Activated CD4-positive, alpha-beta T cell treated with anti-CD3 and anti-CD28 coated beads, Interleukin-2, amount 50 U/mL, for 4 hours (primary cell): Measurements from ENCODE around the gene CD44.
A peak's percentile ranks its signal among the peaks of the same experiment; 100 is the strongest.

ENCODE experiments used
- DNase-seq, 2 experiments: peaks; one replicate each; pipeline ENCODE4 v3.0.0-alpha.2; 2020

CD44 gene

DNA sequence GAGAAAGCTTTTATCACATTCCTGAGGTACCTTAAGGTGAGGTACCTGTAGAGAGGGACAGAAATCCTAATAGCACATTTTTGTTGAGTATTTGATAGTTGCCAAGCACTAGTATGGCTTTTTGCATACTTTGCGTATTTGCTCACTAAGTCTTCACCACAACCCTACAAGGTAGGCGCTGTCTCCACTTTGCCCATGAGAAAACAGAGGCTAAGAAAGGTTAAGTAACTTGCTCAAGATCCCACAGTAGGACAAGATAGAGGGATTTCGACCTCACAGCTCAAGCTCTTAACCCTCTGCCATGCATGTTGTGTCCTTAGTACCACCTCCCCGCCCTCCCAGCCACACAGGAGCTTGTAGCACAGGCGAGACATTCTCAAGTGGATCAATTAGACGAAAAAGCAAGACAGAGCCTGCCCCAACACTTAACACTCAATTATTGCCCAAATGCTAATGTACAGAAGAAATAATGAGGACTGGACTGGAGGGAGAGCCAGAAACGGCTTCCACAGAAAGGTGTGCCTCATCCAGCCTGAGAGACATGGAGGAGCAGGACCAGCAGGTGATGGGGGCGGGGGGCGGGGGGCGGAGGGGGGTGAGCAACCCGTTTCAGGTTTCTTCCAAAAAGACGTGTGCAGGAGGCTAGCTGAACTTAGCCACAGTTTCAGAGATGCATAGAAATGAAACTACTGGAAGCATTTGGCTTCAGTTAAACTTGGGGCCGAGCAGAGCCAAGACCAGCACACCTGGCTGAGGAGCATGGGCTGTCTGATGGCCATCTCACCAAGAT is 26.7 kb upstream of the CD44 start:
- DNase-seq: no peak

GRCh38 chr11:35112846-35113105 is 26.2 kb upstream of the CD44 start:
- no peak for DNase-seq

DNA sequence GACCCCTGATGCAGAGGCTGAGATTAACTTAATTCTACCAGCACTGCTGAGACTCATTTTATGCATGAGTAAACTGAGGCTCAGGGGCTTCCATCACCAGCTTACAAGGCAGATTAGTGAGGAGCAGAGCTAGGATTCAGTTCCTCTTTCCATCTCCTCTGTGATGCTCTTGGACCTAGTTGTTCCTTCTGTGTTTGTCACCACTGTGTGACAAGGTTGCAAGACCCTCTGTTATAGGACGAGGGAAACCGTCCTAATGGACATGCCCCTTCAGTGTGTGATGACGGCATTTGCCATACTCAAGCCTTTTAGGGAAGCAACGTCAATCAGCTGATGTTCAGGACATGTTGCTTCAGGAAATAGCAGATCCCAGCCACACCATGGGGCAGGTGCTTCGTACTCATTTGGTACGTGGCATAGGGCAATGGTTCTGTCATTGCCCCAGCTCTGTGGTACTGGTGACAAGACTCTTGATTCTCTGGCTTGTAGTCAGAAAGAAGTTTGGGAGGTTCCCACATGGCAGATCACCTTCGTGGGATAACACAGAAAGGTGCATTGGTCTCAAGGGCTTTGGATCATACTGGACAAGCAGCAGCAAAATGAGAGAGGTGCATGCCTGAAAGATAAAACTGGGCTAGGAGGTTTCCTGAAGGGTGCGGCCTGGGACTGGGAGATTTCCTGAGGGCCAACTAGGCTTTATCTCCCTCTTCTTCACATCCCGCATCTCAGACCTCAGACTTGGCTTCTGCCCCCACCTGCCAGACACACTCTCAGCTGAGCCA is 23.9 kb upstream of the CD44 start:
- DNase-seq: no peak

GRCh38 chr11:35115688-35116030 is 23.3 kb upstream of the CD44 start:
- no peak for DNase-seq

- DNase-seq: no peak
Observed at GRCh38 chr11:35116245-35116644, 22.7 kb upstream of the CD44 start.

DNA sequence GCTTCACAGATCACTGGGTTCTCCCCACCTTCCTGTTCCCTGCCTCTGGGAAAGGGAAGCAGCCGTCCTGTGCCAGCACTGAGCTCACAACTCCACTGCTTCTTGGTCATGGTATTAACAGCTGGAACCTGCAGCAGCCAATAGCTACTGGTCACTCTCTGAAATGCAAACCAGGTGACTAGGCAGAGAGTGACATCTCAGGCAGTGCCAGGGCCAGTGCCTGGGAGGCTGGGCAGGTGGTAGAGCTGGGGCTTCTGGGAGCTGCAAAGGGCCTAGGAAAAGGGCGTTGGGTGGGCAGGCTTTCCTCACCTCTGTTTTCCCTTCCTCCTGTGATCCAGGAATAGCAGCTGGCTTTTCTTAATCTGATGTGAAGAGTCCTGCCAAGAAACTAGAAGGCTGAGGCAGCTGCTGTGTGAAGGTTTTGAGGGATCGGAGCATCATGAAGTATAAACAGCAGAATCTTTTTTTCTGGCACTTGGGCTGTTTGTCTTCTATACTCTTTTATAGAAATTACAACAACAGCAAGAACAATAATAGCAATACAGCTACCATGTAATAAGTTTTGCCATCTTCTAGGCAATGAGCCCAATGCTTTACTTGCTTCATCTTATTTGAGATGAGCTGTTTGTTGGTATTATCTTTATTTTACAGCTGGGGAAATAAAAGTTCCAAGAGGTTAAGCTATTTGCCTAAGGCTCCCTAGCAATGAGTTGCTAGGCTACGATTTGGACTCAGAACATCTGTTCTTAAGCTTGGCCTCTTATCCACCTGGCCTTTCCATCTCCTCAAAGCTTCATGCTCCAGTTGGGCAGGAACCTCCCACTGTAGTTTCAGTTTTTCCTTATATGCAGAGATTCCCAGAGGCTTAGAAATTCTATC is 22.0 kb upstream of the CD44 start:
- DNase-seq: no peak

GRCh38 chr11:35118906-35119305 is 20.1 kb upstream of the CD44 start:
- no peak for DNase-seq

- DNase-seq: no peak
Observed at GRCh38 chr11:35121326-35121865, 17.6 kb upstream of the CD44 start.

- no peak for DNase-seq
Observed at GRCh38 chr11:35122308-35122707, 16.7 kb upstream of the CD44 start.

GRCh38 chr11:35126000-35126878 is 12.7 kb upstream of the CD44 start:
- DNase-seq: peak; percentile 41 to 46

- no peak for DNase-seq
Observed at GRCh38 chr11:35126879-35127581, 11.9 kb upstream of the CD44 start.

- no peak for DNase-seq
Observed at GRCh38 chr11:35127619-35128018, 11.4 kb upstream of the CD44 start.

GRCh38 chr11:35131094-35131493 is 7.9 kb upstream of the CD44 start:
- no peak for DNase-seq

DNA sequence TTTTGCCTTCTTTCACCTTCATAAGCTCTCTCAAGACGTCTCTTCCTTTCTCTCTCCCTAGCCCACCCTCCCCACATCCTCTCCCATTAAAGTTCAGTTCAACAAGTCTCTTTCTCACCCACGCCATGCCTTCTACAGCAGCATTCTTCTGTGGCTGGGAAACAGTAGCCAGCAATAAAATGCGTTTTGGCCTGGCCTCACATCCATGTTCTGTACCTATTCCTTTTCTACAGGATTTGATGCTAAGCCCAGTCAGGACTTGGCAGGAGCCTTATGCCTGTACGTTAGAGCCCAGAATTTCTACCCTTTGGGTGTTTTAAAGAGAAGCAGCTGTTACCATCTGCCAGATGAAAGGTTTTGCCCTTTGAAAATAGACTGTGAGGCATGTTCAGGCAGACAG is 7.1 kb upstream of the CD44 start:
- DNase-seq: no peak

DNA sequence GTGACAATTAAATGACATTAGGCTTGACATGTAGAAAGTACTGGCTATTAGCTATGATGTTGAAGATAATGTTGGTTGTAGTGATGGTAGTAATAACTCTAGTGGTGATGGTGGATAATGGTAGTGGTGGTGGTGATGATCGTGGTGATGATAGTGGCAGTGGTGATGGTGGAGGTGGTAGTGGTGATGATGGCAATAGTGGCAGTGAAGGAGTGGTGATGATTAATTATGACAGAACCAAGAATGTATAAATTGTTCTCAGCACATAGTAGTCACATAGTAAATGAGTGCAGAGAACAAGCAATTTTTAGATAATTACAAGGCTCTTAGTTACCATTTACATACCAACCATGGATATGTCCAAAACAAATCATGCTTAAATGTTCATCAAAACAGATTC is 5.3 kb upstream of the CD44 start:
- DNase-seq: no peak

DNA sequence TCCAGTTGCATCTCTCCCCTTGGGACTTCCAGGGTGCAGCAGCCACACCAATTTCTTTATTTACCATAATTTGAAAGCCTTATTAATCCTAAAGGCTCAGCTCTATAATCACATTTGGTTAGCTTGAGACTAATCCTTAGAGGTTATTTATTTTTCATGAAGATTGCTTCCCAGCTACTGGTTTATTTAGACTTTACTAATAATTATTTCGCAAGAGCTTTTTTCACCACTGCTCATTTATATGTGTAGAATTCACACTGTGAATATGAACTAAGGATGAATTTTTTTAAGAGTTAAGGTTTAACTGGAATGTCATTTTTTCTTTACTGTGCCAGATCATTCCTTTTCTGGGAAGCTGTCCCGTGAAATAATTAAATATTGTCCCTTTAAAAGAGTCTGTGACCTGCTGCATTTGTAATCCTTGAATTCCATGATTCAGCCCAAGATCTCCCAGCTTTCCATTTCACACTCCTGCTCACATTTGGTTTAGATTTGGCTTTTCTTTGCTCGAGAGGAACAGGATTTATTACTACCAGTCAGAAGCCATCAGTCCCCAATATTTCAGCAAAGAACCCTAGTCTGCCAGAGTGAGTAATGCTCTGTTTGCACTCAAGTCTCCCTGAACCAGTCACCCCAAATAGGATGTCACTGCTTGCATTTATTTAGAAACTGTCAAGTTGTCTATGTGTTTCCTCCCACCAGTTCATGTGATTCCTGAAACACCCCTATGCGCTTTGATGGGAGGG is 4.4 kb upstream of the CD44 start:
- no peak for DNase-seq

DNA sequence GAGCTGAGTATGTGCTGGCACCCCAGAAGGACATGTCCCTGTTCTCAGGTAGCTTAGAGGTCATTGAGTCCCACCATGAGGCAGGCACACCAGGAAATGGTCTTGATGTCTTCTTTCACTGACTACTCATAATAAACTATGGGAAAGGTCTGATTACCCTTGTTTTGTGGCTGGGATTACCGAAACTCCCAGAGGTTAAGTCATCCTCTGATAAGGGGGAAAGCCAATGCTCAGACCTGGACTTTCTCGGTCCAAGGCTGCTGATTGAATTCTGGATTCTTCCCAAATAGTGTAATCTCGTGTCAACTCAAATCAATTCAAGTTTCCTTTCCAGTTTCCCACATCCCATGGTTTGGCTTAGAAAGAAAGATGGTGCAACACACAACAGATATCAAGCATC is 3.7 kb upstream of the CD44 start:
- no peak for DNase-seq

DNA sequence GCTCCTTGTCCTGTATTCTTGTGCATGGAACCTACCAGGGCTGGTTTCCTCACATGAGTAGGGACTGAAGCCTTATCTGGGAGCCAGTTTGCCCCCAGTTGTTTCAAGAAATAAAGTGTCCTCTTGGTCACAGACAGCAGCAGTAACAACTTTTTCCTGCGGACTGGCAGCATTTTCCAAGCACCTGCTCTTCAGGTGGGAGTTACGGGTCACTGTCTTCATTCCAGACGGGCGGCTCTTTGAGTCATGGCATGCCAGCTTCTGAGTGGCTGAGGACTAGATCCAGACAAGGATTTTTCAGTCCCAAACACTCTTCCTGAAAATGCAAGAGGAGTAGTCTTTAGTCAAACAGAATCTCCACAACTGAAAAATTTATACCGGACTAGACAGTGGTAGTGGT is 2.7 kb upstream of the CD44 start:
- no peak for DNase-seq

DNA sequence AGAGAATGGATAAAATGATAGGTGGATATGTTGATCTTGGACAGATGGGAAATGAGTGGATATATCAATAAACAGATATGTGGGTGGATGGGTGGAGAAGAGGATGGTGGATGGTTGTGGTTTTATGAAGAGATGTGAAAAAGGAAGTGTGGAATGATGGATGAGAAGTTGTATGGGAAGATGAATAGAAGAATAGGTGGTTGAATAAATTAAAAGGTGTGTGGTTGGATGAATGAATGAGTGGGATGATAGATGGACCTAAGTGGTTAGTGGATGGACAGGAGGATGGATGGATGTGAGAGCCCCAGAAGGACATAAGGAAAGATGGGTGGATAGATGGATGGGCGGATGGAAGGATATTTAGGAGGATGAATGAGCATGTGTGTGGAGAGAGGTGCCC is 913 bp upstream of the CD44 start:
- no peak for DNase-seq

GRCh38 chr11:35138606-35138942 is 397 bp upstream of the CD44 start:
- DNase-seq: no peak

- DNase-seq: no peak
Observed at GRCh38 chr11:35139722-35140282, 831 bp downstream of the CD44 start.
